Activated naive CD4-positive, alpha-beta T cell treated with anti-CD3 and anti-CD28 coated beads, Interleukin-2, amount 50 U/mL, for 24 hours (primary cell): Measurements from ENCODE around the gene WDR27.
"Not testable (repeated sequence)": the region's sequence is repeated elsewhere in the genome, so short reads cannot be mapped to it uniquely, and the experiment has no call there.

Source experiments
- H3K27ac Mint-ChIP-seq: one replicate; pipeline ENCODE4 v1.8.0; 2021; ENCODE audit warnings: mild to moderate bottlenecking, mixed read lengths
- H3K27me3 Mint-ChIP-seq: one replicate; pipeline ENCODE4 v1.8.0; 2021; ENCODE audit warnings: mixed read lengths
- H3K36me3 Mint-ChIP-seq: one replicate; pipeline ENCODE4 v1.8.0; 2021; ENCODE audit warnings: mixed read lengths
- H3K4me1 Mint-ChIP-seq: one replicate; pipeline ENCODE4 v1.8.0; 2021; ENCODE audit warnings: mixed read lengths
- H3K4me3 Mint-ChIP-seq: one replicate; pipeline ENCODE4 v1.8.0; 2021; ENCODE audit warnings: mild to moderate bottlenecking, mixed read lengths
- H3K9me3 Mint-ChIP-seq: one replicate; pipeline ENCODE4 v1.8.0; 2021; ENCODE audit warnings: mixed read lengths

The WDR27 gene

GRCh38 chr6:169722362-169723199, 20.8 kb upstream of the WDR27 start:
- Mint-ChIP-seq H3K27me3 (no peaks in the 10 kb centered on the region), H3K27ac (peak overlapping the region; percentile 97), H3K4me3 (peak overlapping the region; percentile 91), H3K9me3 (no peaks in the 10 kb centered on the region), H3K36me3 (peaks cover 3% of the 10 kb centered on the region), H3K4me1 (peaks cover 62% of the 10 kb centered on the region)

GRCh38 chr6:169720207-169720855, 18.5 kb upstream of the WDR27 start:
- H3K4me1 Mint-ChIP-seq, result peaks cover 57% of the 10 kb centered on the region
- H3K9me3 Mint-ChIP-seq, result no peaks in the 10 kb centered on the region
- no peaks in the 10 kb centered on the region for H3K27me3 Mint-ChIP-seq
- H3K4me3 Mint-ChIP-seq, result peak overlapping the region; percentile 30
- peak overlapping the region; percentile 78 for H3K27ac Mint-ChIP-seq
- H3K36me3 Mint-ChIP-seq, result peaks cover 6% of the 10 kb centered on the region

GRCh38 chr6:169719117-169719516, 17.3 kb upstream of the WDR27 start:
- Mint-ChIP-seq H3K27me3 (no peaks in the 10 kb centered on the region), H3K36me3 (peaks cover 9% of the 10 kb centered on the region), H3K4me3 (peak overlapping the region; percentile 6), H3K27ac (peak overlapping the region; percentile 88), H3K9me3 (no peaks in the 10 kb centered on the region), H3K4me1 (peaks cover 58% of the 10 kb centered on the region)

- Mint-ChIP-seq H3K27me3 (no peaks in the 10 kb centered on the region), H3K4me3 (no peak overlapping the region), H3K36me3 (peaks cover 9% of the 10 kb centered on the region), H3K27ac (no peak overlapping the region), H3K4me1 (peaks cover 43% of the 10 kb centered on the region), H3K9me3 (no peaks in the 10 kb centered on the region)
These were observed 12.8 kb upstream of the WDR27 start for GRCh38 chr6:169714595-169714994.

- peaks cover 9% of the 10 kb centered on the region for H3K36me3 Mint-ChIP-seq
- H3K27me3 Mint-ChIP-seq, result no peaks in the 10 kb centered on the region
- H3K27ac Mint-ChIP-seq, result no peak overlapping the region
- H3K4me3 Mint-ChIP-seq, result no peak overlapping the region
- H3K9me3 Mint-ChIP-seq, result no peaks in the 10 kb centered on the region
- H3K4me1 Mint-ChIP-seq, result peaks cover 43% of the 10 kb centered on the region
These were observed 12.3 kb upstream of the WDR27 start for GRCh38 chr6:169714178-169714577.

GRCh38 chr6:169710009-169710408, 8.2 kb upstream of the WDR27 start:
- H3K27ac Mint-ChIP-seq, result peak overlapping the region; percentile 59
- peaks cover 56% of the 10 kb centered on the region for H3K4me1 Mint-ChIP-seq
- H3K36me3 Mint-ChIP-seq, result peaks cover 9% of the 10 kb centered on the region
- H3K27me3 Mint-ChIP-seq, result no peaks in the 10 kb centered on the region
- no peak overlapping the region for H3K4me3 Mint-ChIP-seq
- H3K9me3 Mint-ChIP-seq, result no peaks in the 10 kb centered on the region

GRCh38 chr6:169709293-169709692, 7.5 kb upstream of the WDR27 start:
- Mint-ChIP-seq H3K36me3 (peaks cover 8% of the 10 kb centered on the region), H3K4me1 (peaks cover 60% of the 10 kb centered on the region), H3K27me3 (no peaks in the 10 kb centered on the region), H3K4me3 (no peak overlapping the region), H3K9me3 (no peaks in the 10 kb centered on the region), H3K27ac (peak overlapping the region; percentile 59)

GRCh38 chr6:169707772-169708171, 5.9 kb upstream of the WDR27 start:
- Mint-ChIP-seq H3K27ac (no peak overlapping the region), H3K36me3 (peaks cover 17% of the 10 kb centered on the region), H3K4me3 (no peak overlapping the region), H3K4me1 (peaks cover 65% of the 10 kb centered on the region), H3K9me3 (no peaks in the 10 kb centered on the region), H3K27me3 (no peaks in the 10 kb centered on the region)

GRCh38 chr6:169702840-169703246, 1.0 kb upstream of the WDR27 start:
- Mint-ChIP-seq H3K27me3 (no peaks in the 10 kb centered on the region), H3K4me3 (peak overlapping the region; percentile 92), H3K27ac (peak overlapping the region; percentile 88), H3K9me3 (no peaks in the 10 kb centered on the region), H3K36me3 (peaks cover 13% of the 10 kb centered on the region), H3K4me1 (peaks cover 59% of the 10 kb centered on the region)

- peaks cover 11% of the 10 kb centered on the region for H3K36me3 Mint-ChIP-seq
- peak overlapping the region; percentile 91 for H3K27ac Mint-ChIP-seq
- H3K4me3 Mint-ChIP-seq, result peak overlapping the region; percentile 91
- peaks cover 49% of the 10 kb centered on the region for H3K4me1 Mint-ChIP-seq
- no peaks in the 10 kb centered on the region for H3K9me3 Mint-ChIP-seq
- no peaks in the 10 kb centered on the region for H3K27me3 Mint-ChIP-seq
These were observed 397 bp downstream of the WDR27 start for GRCh38 chr6:169701311-169701953.

- Mint-ChIP-seq H3K9me3 (no peaks in the 10 kb centered on the region), H3K36me3 (peaks cover 14% of the 10 kb centered on the region), H3K4me3 (peak overlapping the region; percentile 91), H3K4me1 (peaks cover 39% of the 10 kb centered on the region), H3K27ac (no peak overlapping the region), H3K27me3 (no peaks in the 10 kb centered on the region)
These were observed 1.5 kb downstream of the WDR27 start for GRCh38 chr6:169700296-169700695.

- H3K27me3 Mint-ChIP-seq, H3K27ac Mint-ChIP-seq, H3K9me3 Mint-ChIP-seq, H3K4me3 Mint-ChIP-seq: not testable (repeated sequence)
- peaks cover 15% of the 10 kb centered on the region for H3K36me3 Mint-ChIP-seq
- H3K4me1 Mint-ChIP-seq, result peaks cover 25% of the 10 kb centered on the region
These were observed 4.7 kb downstream of the WDR27 start for GRCh38 chr6:169697115-169697514.

- Mint-ChIP-seq H3K27me3 (no peaks in the 10 kb centered on the region), H3K36me3 (peaks cover 22% of the 10 kb centered on the region)
These were observed 6.7 kb downstream of the WDR27 start for GRCh38 chr6:169695131-169695530.

GRCh38 chr6:169692516-169692915, 9.3 kb downstream of the WDR27 start:
- Mint-ChIP-seq H3K4me1 (peaks cover 11% of the 10 kb centered on the region), H3K9me3 (peaks cover 5% of the 10 kb centered on the region), H3K4me3 (no peak overlapping the region), H3K27me3 (no peaks in the 10 kb centered on the region), H3K27ac (no peak overlapping the region), H3K36me3 (peaks cover 31% of the 10 kb centered on the region)

More at GRCh38 chr6:169695131-169695530, 6.7 kb downstream of the WDR27 start:
- H3K4me3 Mint-ChIP-seq, result no peak overlapping the region
- H3K4me1 Mint-ChIP-seq, result peaks cover 24% of the 10 kb centered on the region
- peaks cover 5% of the 10 kb centered on the region for H3K9me3 Mint-ChIP-seq
- no peak overlapping the region for H3K27ac Mint-ChIP-seq

GRCh38 chr6:169691260-169691659, 10.6 kb downstream of the WDR27 start:
- H3K36me3 Mint-ChIP-seq, result peaks cover 39% of the 10 kb centered on the region
- H3K4me1 Mint-ChIP-seq, result peaks cover 11% of the 10 kb centered on the region
- H3K27ac Mint-ChIP-seq, result no peak overlapping the region

GRCh38 chr6:169689287-169689686, 12.5 kb downstream of the WDR27 start:
- no peak overlapping the region for H3K27ac Mint-ChIP-seq
- no peak overlapping the region for H3K4me3 Mint-ChIP-seq
- peaks cover 49% of the 10 kb centered on the region for H3K36me3 Mint-ChIP-seq
- peaks cover 15% of the 10 kb centered on the region for H3K9me3 Mint-ChIP-seq
- H3K27me3 Mint-ChIP-seq, result no peaks in the 10 kb centered on the region
- peaks cover 11% of the 10 kb centered on the region for H3K4me1 Mint-ChIP-seq

More at GRCh38 chr6:169691260-169691659, 10.6 kb downstream of the WDR27 start:
- Mint-ChIP-seq H3K4me3 (no peak overlapping the region), H3K9me3 (peaks cover 11% of the 10 kb centered on the region), H3K27me3 (no peaks in the 10 kb centered on the region)
